HG03064 (cell line): Measurements from ENCODE around the gene DLX5.

Source experiments
- ATAC-seq: cut with Tn5 transposase; IDR thresholded peaks from one replicate; pipeline ENCODE4 v1.9.1; 2021; ENCODE audit warnings: low read depth; ENCODE audit not compliant: unreplicated experiment

The DLX5 gene

GRCh38 chr7:97006055-97006815 lies 18.4 kb downstream of the DLX5 start:
- no peak for ATAC-seq

- no peak for ATAC-seq
Measured at GRCh38 chr7:97005183-97006054, 19.2 kb downstream of the DLX5 start, which contains the start of gene DLX6. DLX6 (plus strand) TSS chr7:97005553; CDS start chr7:97005978, 425 bp downstream.

- ATAC-seq: no peak
Measured at GRCh38 chr7:97004247-97005182, 20.1 kb downstream of the DLX5 start.

- no peak for ATAC-seq
Measured at GRCh38 chr7:97003262-97004246, 21.1 kb downstream of the DLX5 start.

- ATAC-seq: no peak
Measured at GRCh38 chr7:97002555-97003261, 21.9 kb downstream of the DLX5 start.

GRCh38 chr7:97001656-97002554 lies 22.7 kb downstream of the DLX5 start:
- ATAC-seq: no peak

GRCh38 chr7:97001221-97001620 lies 23.4 kb downstream of the DLX5 start:
- no peak for ATAC-seq

- no peak for ATAC-seq
Measured at GRCh38 chr7:96998744-96999143, 25.9 kb downstream of the DLX5 start.

- no peak for ATAC-seq
Measured at GRCh38 chr7:96998333-96998732, 26.3 kb downstream of the DLX5 start.

GRCh38 chr7:96997512-96998032 lies 27.1 kb downstream of the DLX5 start:
- no peak for ATAC-seq

GRCh38 chr7:96996958-96997511 lies 27.6 kb downstream of the DLX5 start:
- no peak for ATAC-seq

GRCh38 chr7:96996111-96996957 lies 28.3 kb downstream of the DLX5 start:
- ATAC-seq: no peak

- ATAC-seq: no peak
Measured at GRCh38 chr7:96995406-96996110, 29.1 kb downstream of the DLX5 start.

- no peak for ATAC-seq
Measured at GRCh38 chr7:96993980-96994379, 30.7 kb downstream of the DLX5 start.

- no peak for ATAC-seq
Measured at GRCh38 chr7:96993094-96993865, 31.4 kb downstream of the DLX5 start.
